ENCODE data around the gene GNAS-AS1.

GNAS-AS1 gene

GRCh38 chr20:58889798-58890517 lies 39.3 kb upstream of the GNAS-AS1 start:
- no peaks in the 10 kb centered on the region for H3K27me3 ChIP-seq (ENCODE audit: insufficient read depth, poor library complexity, severe bottlenecking)
- TF ChIP-seq POLR2AphosphoS5 (IDR thresholded peaks at IDR 0.05; ENCODE audit: low read depth) (no peak), GABPA (IDR thresholded peaks at IDR 0.05; ENCODE audit: low read depth) (no peak), CTCF (IDR thresholded peaks at IDR 0.05; ENCODE audit: insufficient read depth, low read length) (no peak), SPI1 (IDR thresholded peaks at IDR 0.05; ENCODE audit: borderline replicate concordance, low read depth) (no peak)
- TF ChIP-seq, protein P1, sequence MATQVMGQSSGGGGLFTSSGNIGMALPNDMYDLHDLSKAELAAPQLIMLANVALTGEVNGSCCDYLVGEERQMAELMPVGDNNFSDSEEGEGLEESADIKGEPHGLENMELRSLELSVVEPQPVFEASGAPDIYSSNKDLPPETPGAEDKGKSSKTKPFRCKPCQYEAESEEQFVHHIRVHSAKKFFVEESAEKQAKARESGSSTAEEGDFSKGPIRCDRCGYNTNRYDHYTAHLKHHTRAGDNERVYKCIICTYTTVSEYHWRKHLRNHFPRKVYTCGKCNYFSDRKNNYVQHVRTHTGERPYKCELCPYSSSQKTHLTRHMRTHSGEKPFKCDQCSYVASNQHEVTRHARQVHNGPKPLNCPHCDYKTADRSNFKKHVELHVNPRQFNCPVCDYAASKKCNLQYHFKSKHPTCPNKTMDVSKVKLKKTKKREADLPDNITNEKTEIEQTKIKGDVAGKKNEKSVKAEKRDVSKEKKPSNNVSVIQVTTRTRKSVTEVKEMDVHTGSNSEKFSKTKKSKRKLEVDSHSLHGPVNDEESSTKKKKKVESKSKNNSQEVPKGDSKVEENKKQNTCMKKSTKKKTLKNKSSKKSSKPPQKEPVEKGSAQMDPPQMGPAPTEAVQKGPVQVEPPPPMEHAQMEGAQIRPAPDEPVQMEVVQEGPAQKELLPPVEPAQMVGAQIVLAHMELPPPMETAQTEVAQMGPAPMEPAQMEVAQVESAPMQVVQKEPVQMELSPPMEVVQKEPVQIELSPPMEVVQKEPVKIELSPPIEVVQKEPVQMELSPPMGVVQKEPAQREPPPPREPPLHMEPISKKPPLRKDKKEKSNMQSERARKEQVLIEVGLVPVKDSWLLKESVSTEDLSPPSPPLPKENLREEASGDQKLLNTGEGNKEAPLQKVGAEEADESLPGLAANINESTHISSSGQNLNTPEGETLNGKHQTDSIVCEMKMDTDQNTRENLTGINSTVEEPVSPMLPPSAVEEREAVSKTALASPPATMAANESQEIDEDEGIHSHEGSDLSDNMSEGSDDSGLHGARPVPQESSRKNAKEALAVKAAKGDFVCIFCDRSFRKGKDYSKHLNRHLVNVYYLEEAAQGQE (IDR thresholded peaks at IDR 0.05; ENCODE audit: insufficient replicate concordance, low read depth) = no peak
- no peak for DNase-seq (ENCODE audit: low read depth in 1 of 2, low spot score in 1 of 2)
- peak overlapping the region; percentile 49 for H3K4me3 ChIP-seq (replicated peaks; ENCODE audit: insufficient read depth, low read length)
- peak overlapping the region; percentile 86 for H3K27ac ChIP-seq (replicated peaks)

DNA sequence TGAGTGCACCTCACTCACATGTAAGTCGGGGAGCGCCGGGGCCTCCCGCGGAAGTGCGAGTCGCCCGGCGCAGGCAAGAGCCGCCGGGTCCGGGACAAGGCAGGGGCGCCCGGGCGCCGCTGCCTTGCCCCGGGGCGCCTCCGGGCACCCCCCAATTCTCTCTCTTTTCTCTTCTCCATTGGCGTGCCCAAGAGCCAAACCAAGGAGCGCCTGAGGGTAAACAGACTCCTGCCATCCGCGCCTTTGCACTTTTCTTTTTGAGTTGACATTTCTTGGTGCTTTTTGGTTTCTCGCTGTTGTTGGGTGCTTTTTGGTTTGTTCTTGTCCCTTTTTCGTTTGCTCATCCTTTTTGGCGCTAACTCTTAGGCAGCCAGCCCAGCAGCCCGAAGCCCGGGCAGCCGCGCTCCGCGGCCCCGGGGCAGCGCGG lies 38.6 kb upstream of the GNAS-AS1 start:
- no peak for DNase-seq (ENCODE audit: low read depth in 1 of 2, low spot score in 1 of 2)
- H3K4me3 ChIP-seq (replicated peaks; ENCODE audit: insufficient read depth, low read length) = peak overlapping the region; percentile 49
- TF ChIP-seq GABPA (IDR thresholded peaks at IDR 0.05; ENCODE audit: low read depth) (no peak), CTCF (IDR thresholded peaks at IDR 0.05; ENCODE audit: insufficient read depth, low read length) (no peak), POLR2AphosphoS5 (IDR thresholded peaks at IDR 0.05; ENCODE audit: low read depth) (no peak), SPI1 (IDR thresholded peaks at IDR 0.05; ENCODE audit: borderline replicate concordance, low read depth) (no peak)
- TF ChIP-seq, protein P1 (IDR thresholded peaks at IDR 0.05; ENCODE audit: insufficient replicate concordance, low read depth) = no peak
- H3K27me3 ChIP-seq (ENCODE audit: insufficient read depth, poor library complexity, severe bottlenecking) = no peaks in the 10 kb centered on the region
- peak overlapping the region; percentile 63 for H3K27ac ChIP-seq (replicated peaks)

DNA sequence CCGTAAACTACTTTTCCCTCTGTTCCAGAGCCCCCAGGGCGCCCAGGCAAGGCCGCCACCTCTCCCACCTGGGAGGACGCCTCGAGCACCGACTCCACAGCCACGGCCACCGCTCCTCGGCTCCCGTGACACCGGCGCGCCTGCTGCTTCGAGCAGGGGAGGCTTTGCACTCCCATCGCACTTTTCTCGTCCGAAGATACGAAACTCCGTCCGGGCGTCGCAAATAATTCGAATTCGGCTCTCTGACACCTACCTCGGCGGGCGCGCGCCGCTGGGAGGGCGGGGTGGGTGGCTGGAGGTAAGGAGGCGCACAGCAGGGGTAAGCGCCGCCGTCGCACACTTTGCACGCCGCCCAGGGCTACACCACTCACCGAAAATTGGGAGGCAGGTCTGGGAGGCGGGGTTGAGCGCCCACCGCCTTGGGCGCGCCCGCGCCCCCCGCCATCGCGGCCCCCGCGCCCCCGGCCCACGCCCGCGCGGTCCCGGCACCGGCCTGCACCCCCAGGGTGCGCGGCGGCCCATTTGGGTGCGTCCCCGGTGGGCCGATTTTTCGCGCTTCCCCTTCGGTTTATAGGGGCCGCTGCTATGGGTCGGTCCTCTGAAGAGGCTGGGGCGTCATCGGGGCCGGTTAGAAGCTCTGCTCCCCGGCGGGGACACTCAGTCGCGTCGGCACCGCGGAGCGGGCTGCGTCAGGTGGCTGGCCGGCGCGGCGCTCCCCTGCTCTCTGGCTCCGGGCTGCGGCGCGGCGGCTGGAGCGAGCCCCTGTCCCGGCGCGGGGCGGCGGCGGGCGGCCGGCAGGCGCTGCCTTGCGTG lies 38.0 kb upstream of the GNAS-AS1 start:
- Histone ChIP-seq H3K27me3 (ENCODE audit: insufficient read depth, poor library complexity, severe bottlenecking) (no peaks in the 10 kb centered on the region), H3K27ac (replicated peaks) (peak overlapping the region; percentile 78), H3K4me3 (replicated peaks; ENCODE audit: insufficient read depth, low read length) (peak overlapping the region; percentile 73)
- TF ChIP-seq, protein P1 (IDR thresholded peaks at IDR 0.05; ENCODE audit: insufficient replicate concordance, low read depth) = peak; percentile 62
- TF ChIP-seq POLR2AphosphoS5 (IDR thresholded peaks at IDR 0.05; ENCODE audit: low read depth) = peak; percentile 93
- no peak for TF ChIP-seq CTCF (IDR thresholded peaks at IDR 0.05; ENCODE audit: insufficient read depth, low read length)
- no peak for TF ChIP-seq SPI1 (IDR thresholded peaks at IDR 0.05; ENCODE audit: borderline replicate concordance, low read depth)
- DNase-seq (ENCODE audit: low read depth in 1 of 2, low spot score in 1 of 2) = peak in 1 of 2 experiments; percentile 81
